Activated CD8-positive, alpha-beta T cell treated with anti-CD3 and anti-CD28 coated beads for 36 hours (primary cell): ENCODE results near the gene DDHD1. TPM values are rescaled to one million over a fixed set of nuclear protein-coding genes. Genes with fewer than 3 reads are reported as not detected.
"Not testable (repeated sequence)": the region's sequence is repeated elsewhere in the genome, so short reads cannot be mapped to it uniquely, and the experiment has no call there.

Source experiments
- ATAC-seq: fragments of 200-7000 bp; cut with Tn5 transposase; one replicate; pipeline ENCODE4 v1.10.0; 2021; ENCODE audit warnings: mild to moderate bottlenecking, moderate library complexity
- CTCF ChIA-PET: fragments of 350-600 bp; sonication (Branson Sonifier 250); formaldehyde crosslinking; loops from one replicate; lab custom pipeline; 2021; ENCODE audit warnings: antibody characterized with exemption; lab: Charles Lee
- POLR2A ChIA-PET: fragments of 350-600 bp; sonication (Branson Sonifier 250); formaldehyde crosslinking; loops from one replicate; lab custom pipeline; 2021; ENCODE audit warnings: antibody characterized with exemption; lab: Charles Lee
- DNase-seq: peaks from one replicate; pipeline ENCODE4 v3.0.0-alpha.2; 2020
- H3K27ac Mint-ChIP-seq: one replicate; pipeline ENCODE4 v1.8.0; 2021; ENCODE audit warnings: mild to moderate bottlenecking, mixed read lengths
- H3K27me3 Mint-ChIP-seq: one replicate; pipeline ENCODE4 v1.8.0; 2021; ENCODE audit warnings: mixed read lengths
- H3K36me3 Mint-ChIP-seq: one replicate; pipeline ENCODE4 v1.8.0; 2021; ENCODE audit warnings: low read depth, mixed read lengths
- H3K4me1 Mint-ChIP-seq: one replicate; pipeline ENCODE4 v1.8.0; 2021; ENCODE audit warnings: low read depth, mixed read lengths
- H3K4me3 Mint-ChIP-seq: one replicate; pipeline ENCODE4 v1.8.0; 2021; ENCODE audit warnings: mild to moderate bottlenecking, moderate library complexity, mixed read lengths
- H3K9me3 Mint-ChIP-seq: one replicate; pipeline ENCODE4 v1.8.0; 2021; ENCODE audit warnings: mixed read lengths
- CTCF ChIP-seq: fragments of 200-600 bp; IDR thresholded peaks from one replicate; pipeline ENCODE4 v1.8.0; 2022; ENCODE audit warnings: antibody characterized with exemption, mild to moderate bottlenecking
- intact Hi-C: fragments of 100-400 bp; cut with micrococcal nuclease; formaldehyde crosslinking; loops from one replicate; pipeline ENCODE4 v1.10.0; 2022
- total RNA-seq, 2 experiments: library from RNA; stranded (reverse); gene quantifications; one replicate each; pipeline ENCODE4 v1.2.3, GENCODE V29; 2021

The DDHD1 gene
- total RNA-seq, 2 experiments from 2014 or later: 35.5 to 41.5 TPM

- intact Hi-C loops: no loop called here
- DNase-seq (peak; percentile 32), ATAC-seq (peak; percentile 37)
- Mint-ChIP-seq H3K27me3 (no peaks in the 10 kb centered on the region), H3K4me1 (peaks cover 11% of the 10 kb centered on the region), H3K4me3 (no peak overlapping the region), H3K36me3 (peaks cover 45% of the 10 kb centered on the region), H3K9me3 (peaks cover 10% of the 10 kb centered on the region), H3K27ac (peak overlapping the region; percentile 78)
- TF ChIP-seq CTCF: no peak
- ChIA-PET POLR2A (interaction anchor here (0.5 to 1.2 kb wide), 2 partner anchors 19 to 60 kb away, joined by 3 to 5 read pairs; partner anchors contain the start of gene DDHD1), CTCF (interaction anchor here (1.1 to 1.8 kb wide), 3 partner anchors 16 to 39 kb away, joined by 4 to 6 read pairs (median 5); no protein-coding TSS in a partner anchor)
Observed at GRCh38 chr14:53093206-53093605, 59.9 kb downstream of the DDHD1 start.

DNA sequence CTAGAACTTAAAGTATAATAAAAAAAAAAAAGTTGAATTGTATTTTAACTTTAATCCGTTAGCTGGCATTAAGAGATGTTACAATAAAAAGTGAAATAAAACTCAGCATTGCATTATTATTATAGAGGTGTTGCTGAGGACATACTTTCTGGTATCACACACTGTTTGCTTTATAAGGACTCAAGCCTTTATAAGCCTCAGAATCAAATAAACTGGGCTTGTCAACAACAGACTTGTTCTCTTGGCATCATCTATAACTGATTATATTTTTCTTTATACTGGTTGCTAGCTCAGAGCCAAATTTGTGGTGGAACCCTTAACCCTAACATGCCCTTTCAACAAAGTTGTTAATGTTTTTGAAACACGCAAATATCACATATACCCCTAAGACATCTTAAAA is 62.3 kb downstream of the DDHD1 start:
- intact Hi-C loops: no loop called here
- no peak overlapping the region for H3K27ac Mint-ChIP-seq
- ChIA-PET CTCF (interaction anchor here (1.1 kb wide), 1 partner anchor 59 kb away, joined by 3 read pairs; no protein-coding TSS in a partner anchor), POLR2A (interaction anchor here (0.7 kb wide), 1 partner anchor 37 kb away, joined by 3 read pairs; no protein-coding TSS in a partner anchor)
- peaks cover 20% of the 10 kb centered on the region for H3K4me1 Mint-ChIP-seq
- H3K27me3 Mint-ChIP-seq: no peaks in the 10 kb centered on the region
- H3K36me3 Mint-ChIP-seq: peaks cover 66% of the 10 kb centered on the region
- ATAC-seq: no peak
- no peak for DNase-seq
- TF ChIP-seq CTCF: no peak
- peaks cover 10% of the 10 kb centered on the region for H3K9me3 Mint-ChIP-seq
- H3K4me3 Mint-ChIP-seq: no peak overlapping the region

DNA sequence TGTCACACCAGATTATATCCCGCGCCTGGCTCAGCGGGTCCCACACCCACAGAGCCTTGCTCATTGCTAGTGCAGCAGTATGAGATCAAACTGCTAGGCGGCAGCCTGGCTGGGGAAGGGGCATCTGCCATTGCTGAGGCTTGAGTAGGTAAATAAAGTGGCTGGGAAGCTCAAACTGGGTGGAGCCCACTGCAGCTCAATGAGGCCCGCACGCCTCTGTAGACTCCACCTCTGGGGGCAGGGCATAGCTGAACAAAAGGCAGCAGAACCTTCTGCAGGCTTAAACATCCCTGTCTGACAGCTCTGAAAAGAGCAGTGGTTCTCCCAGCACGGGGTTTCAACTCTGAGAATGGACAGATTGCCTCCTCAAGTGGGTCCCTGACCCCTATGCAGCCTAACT is 68.2 kb downstream of the DDHD1 start:
- H3K4me3 Mint-ChIP-seq, ATAC-seq, H3K27ac Mint-ChIP-seq, CTCF ChIA-PET, intact Hi-C loops, DNase-seq, H3K9me3 Mint-ChIP-seq, POLR2A ChIA-PET, H3K27me3 Mint-ChIP-seq: not testable (repeated sequence)
- Mint-ChIP-seq H3K36me3 (peaks cover 71% of the 10 kb centered on the region), H3K4me1 (peaks cover 13% of the 10 kb centered on the region)

DNA sequence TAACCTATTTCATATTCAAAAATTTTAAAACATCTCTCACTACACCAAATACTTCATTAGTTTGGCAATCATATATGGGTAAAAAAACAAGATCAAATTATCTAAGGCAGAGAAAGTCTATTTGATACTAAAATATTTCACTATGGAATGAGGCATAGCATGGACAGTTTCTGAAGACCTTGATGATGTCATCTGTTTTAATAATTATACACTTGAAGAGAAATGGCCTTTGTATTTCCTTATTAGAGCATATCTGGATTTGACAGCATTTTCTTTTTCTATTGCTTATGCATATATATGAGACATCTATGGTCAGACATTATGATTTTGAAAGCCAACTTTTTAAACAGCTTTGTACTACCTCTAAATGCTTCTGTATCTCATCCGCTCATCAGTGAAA is 88.6 kb downstream of the DDHD1 start:
- no peak for DNase-seq
- Mint-ChIP-seq H3K4me1 (peaks cover 9% of the 10 kb centered on the region), H3K9me3 (no peaks in the 10 kb centered on the region), H3K36me3 (peaks cover 19% of the 10 kb centered on the region), H3K4me3 (no peak overlapping the region), H3K27me3 (no peaks in the 10 kb centered on the region), H3K27ac (no peak overlapping the region)
- CTCF ChIA-PET: interaction anchor here (1.3 to 1.5 kb wide), 2 partner anchors 20 to 89 kb away, joined by 3 to 4 read pairs; no protein-coding TSS in a partner anchor
- no peak for TF ChIP-seq CTCF
- POLR2A ChIA-PET: no interaction called here
- no peak for ATAC-seq
- intact Hi-C loops: no loop called here

DNA sequence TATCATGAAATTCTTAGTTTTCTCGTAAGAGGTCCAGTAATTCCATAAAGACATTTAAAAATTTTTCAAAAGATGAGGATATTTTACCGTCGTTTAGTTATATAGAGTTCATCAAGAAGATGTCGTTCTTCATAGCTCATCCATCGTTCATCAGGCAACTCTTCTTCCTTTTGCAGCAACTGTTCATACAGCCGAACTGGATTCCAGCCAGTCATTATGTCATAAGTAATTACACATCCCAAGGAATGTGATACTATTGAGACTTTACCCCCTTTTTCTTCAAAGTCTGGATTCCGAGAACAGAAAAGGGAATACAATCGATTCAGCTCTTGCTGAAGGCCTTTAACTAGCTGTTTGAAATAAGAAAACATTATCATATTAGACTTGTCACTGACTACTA is 90.3 kb downstream of the DDHD1 start:
- no peak for DNase-seq
- H3K27me3 Mint-ChIP-seq: no peaks in the 10 kb centered on the region
- no peak overlapping the region for H3K4me3 Mint-ChIP-seq
- peaks cover 22% of the 10 kb centered on the region for H3K36me3 Mint-ChIP-seq
- H3K9me3 Mint-ChIP-seq: no peaks in the 10 kb centered on the region
- POLR2A ChIA-PET: interaction anchor here (1.0 kb wide), 1 partner anchor 90 kb away, joined by 3 read pairs; no protein-coding TSS in a partner anchor
- peaks cover 9% of the 10 kb centered on the region for H3K4me1 Mint-ChIP-seq
- CTCF ChIA-PET: interaction anchor here (1.0 to 2.3 kb wide), 3 partner anchors 9 to 102 kb away, joined by 3 to 7 read pairs (median 3); no protein-coding TSS in a partner anchor
- intact Hi-C loops: no loop called here
- no peak overlapping the region for H3K27ac Mint-ChIP-seq
- no peak for TF ChIP-seq CTCF
- ATAC-seq: no peak
